ENCODE measurements around the gene C17orf114.

The C17orf114 gene

DNA sequence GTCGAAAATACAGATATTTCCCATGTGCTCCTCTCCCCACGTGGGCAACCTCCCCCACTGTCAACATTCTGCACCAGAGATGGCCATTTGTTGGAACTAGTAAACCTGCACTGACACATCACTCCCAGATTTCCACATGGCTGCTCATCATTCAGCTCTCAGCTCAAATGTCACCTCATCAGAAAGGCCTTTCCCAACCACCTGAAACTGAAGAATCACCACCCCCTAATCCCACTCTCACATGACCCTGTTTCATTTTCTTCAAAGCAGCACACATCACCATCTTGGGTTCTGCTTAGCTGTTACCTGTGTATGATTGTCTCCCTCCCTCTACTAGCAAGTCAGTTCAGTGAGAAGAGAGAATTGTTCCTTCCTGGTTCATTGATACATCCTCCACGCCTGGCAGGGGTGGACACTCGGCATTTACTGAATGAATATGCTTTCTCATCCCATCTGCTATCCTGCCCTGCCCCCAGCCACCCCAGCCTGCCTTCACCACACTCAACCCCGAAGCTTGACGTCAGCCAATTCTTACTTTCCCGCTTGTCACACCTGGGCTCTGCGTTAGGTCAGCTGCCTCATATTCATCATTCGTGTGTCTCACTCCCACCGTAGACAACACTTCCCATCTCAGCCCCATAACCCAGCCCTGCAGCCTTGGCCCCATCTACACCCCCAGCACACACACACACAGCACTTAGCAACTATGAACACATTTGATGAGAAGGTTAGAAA is 1.5 kb downstream of the C17orf114 start:
- TF ChIP-seq, protein P1, sequence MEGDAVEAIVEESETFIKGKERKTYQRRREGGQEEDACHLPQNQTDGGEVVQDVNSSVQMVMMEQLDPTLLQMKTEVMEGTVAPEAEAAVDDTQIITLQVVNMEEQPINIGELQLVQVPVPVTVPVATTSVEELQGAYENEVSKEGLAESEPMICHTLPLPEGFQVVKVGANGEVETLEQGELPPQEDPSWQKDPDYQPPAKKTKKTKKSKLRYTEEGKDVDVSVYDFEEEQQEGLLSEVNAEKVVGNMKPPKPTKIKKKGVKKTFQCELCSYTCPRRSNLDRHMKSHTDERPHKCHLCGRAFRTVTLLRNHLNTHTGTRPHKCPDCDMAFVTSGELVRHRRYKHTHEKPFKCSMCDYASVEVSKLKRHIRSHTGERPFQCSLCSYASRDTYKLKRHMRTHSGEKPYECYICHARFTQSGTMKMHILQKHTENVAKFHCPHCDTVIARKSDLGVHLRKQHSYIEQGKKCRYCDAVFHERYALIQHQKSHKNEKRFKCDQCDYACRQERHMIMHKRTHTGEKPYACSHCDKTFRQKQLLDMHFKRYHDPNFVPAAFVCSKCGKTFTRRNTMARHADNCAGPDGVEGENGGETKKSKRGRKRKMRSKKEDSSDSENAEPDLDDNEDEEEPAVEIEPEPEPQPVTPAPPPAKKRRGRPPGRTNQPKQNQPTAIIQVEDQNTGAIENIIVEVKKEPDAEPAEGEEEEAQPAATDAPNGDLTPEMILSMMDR (IDR thresholded peaks at IDR 0.05) = no peak
- no peaks in the 10 kb centered on the region for H3K27me3 ChIP-seq (ENCODE audit: control insufficient read depth, insufficient read depth, low read length)
- no peak overlapping the region for H3K4me2 ChIP-seq (ENCODE audit: low read length)
- H3K79me2 ChIP-seq = peaks cover 5% of the 10 kb centered on the region
- no peak overlapping the region for H2AFZ ChIP-seq
- no peak overlapping the region for H3K27ac ChIP-seq
- no peak overlapping the region for H3K4me3 ChIP-seq (ENCODE audit: low read depth, low read length)
- no peak overlapping the region for H3K9ac ChIP-seq
- no peaks in the 10 kb centered on the region for H3K36me3 ChIP-seq (ENCODE audit: control insufficient read depth, insufficient read depth, low read length)
- H3K9me3 ChIP-seq (ENCODE audit: control insufficient read depth, low read length) = no peaks in the 10 kb centered on the region
- peaks cover 5% of the 10 kb centered on the region for H3K4me1 ChIP-seq

GRCh38 chr17:4796552-4796920 is 5.6 kb downstream of the C17orf114 start:
- H3K4me1 ChIP-seq = peaks cover 5% of the 10 kb centered on the region
- peak overlapping the region; percentile 99 for H3K4me3 ChIP-seq (ENCODE audit: low read depth, low read length)
- H3K27ac ChIP-seq = peak overlapping the region; percentile 92
- H3K79me2 ChIP-seq = peaks cover 5% of the 10 kb centered on the region
- no peaks in the 10 kb centered on the region for H3K27me3 ChIP-seq (ENCODE audit: control insufficient read depth, insufficient read depth, low read length)
- no peaks in the 10 kb centered on the region for H3K36me3 ChIP-seq (ENCODE audit: control insufficient read depth, insufficient read depth, low read length)
- H3K9me3 ChIP-seq (ENCODE audit: control insufficient read depth, low read length) = no peaks in the 10 kb centered on the region
- peak overlapping the region; percentile 91 for H3K4me2 ChIP-seq (ENCODE audit: low read length)
- peak overlapping the region; percentile 89 for H2AFZ ChIP-seq
- TF ChIP-seq, protein P1 (IDR thresholded peaks at IDR 0.05) = peak; percentile 5
- peak overlapping the region; percentile 95 for H3K9ac ChIP-seq

DNA sequence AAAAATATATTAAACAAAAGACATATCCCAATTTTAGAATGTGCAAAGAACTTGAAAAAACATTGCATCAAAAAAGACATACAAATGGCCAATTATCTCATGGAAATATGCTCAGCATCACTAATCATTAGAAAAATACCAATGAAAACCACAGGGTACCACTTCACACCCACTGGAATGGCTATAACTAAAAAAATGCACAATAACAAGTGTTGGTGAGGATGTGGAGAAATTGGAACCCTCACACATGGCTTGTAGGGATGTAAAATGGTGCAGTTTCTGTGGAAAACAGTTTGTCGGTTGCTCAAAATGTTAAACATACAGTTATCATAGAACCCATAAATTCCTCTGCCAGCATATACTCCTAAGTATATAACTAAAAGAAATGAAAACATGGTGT is 7.0 kb downstream of the C17orf114 start:
- H3K4me2 ChIP-seq (ENCODE audit: low read length) = no peak overlapping the region
- H3K9me3 ChIP-seq (ENCODE audit: control insufficient read depth, low read length) = no peaks in the 10 kb centered on the region
- no peak overlapping the region for H3K9ac ChIP-seq
- no peaks in the 10 kb centered on the region for H3K36me3 ChIP-seq (ENCODE audit: control insufficient read depth, insufficient read depth, low read length)
- no peak overlapping the region for H3K27ac ChIP-seq
- peak overlapping the region; percentile 89 for H2AFZ ChIP-seq
- H3K27me3 ChIP-seq (ENCODE audit: control insufficient read depth, insufficient read depth, low read length) = no peaks in the 10 kb centered on the region
- H3K79me2 ChIP-seq = peaks cover 5% of the 10 kb centered on the region
- TF ChIP-seq, protein P1 (IDR thresholded peaks at IDR 0.05) = no peak
- H3K4me1 ChIP-seq = peaks cover 8% of the 10 kb centered on the region
- H3K4me3 ChIP-seq (ENCODE audit: low read depth, low read length) = peak overlapping the region; percentile 99

GRCh38 chr17:4790705-4791088 is 11.4 kb downstream of the C17orf114 start:
- Histone ChIP-seq H3K27ac (peak overlapping the region; percentile 91), H3K9me3 (ENCODE audit: control insufficient read depth, low read length) (no peaks in the 10 kb centered on the region), H3K79me2 (no peaks in the 10 kb centered on the region), H3K9ac (no peak overlapping the region), H2AFZ (peak overlapping the region; percentile 81), H3K4me3 (ENCODE audit: low read depth, low read length) (peak overlapping the region; percentile 80), H3K36me3 (ENCODE audit: control insufficient read depth, insufficient read depth, low read length) (no peaks in the 10 kb centered on the region), H3K4me2 (ENCODE audit: low read length) (peak overlapping the region; percentile 92), H3K4me1 (peaks cover 21% of the 10 kb centered on the region), H3K27me3 (ENCODE audit: control insufficient read depth, insufficient read depth, low read length) (no peaks in the 10 kb centered on the region)
- TF ChIP-seq, protein P1 (IDR thresholded peaks at IDR 0.05) = no peak
